ENCODE measurements around the gene ATXN7.

ATXN7 gene, protein sequence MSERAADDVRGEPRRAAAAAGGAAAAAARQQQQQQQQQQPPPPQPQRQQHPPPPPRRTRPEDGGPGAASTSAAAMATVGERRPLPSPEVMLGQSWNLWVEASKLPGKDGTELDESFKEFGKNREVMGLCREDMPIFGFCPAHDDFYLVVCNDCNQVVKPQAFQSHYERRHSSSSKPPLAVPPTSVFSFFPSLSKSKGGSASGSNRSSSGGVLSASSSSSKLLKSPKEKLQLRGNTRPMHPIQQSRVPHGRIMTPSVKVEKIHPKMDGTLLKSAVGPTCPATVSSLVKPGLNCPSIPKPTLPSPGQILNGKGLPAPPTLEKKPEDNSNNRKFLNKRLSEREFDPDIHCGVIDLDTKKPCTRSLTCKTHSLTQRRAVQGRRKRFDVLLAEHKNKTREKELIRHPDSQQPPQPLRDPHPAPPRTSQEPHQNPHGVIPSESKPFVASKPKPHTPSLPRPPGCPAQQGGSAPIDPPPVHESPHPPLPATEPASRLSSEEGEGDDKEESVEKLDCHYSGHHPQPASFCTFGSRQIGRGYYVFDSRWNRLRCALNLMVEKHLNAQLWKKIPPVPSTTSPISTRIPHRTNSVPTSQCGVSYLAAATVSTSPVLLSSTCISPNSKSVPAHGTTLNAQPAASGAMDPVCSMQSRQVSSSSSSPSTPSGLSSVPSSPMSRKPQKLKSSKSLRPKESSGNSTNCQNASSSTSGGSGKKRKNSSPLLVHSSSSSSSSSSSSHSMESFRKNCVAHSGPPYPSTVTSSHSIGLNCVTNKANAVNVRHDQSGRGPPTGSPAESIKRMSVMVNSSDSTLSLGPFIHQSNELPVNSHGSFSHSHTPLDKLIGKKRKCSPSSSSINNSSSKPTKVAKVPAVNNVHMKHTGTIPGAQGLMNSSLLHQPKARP

GRCh38 chr3:63863150-63864007 lies at the start of gene ATXN7, which contains the start of gene THOC7:
Gene ATXN7, plus strand, starts transcription at chr3:63863867. Its CDS starts 48,732 bp downstream, at chr3:63912599.
Gene THOC7, minus strand, starts transcription at chr3:63863805. Its CDS starts 15 bp downstream, at chr3:63863790.
- peak; percentile 16 to 38 for DNase-seq

GRCh38 chr3:63814237-63814636 lies 49.4 kb upstream of the ATXN7 start:
- DNase-seq, result no peak

- no peak for DNase-seq
Measured at GRCh38 chr3:63817225-63817624, 46.4 kb upstream of the ATXN7 start.

DNA sequence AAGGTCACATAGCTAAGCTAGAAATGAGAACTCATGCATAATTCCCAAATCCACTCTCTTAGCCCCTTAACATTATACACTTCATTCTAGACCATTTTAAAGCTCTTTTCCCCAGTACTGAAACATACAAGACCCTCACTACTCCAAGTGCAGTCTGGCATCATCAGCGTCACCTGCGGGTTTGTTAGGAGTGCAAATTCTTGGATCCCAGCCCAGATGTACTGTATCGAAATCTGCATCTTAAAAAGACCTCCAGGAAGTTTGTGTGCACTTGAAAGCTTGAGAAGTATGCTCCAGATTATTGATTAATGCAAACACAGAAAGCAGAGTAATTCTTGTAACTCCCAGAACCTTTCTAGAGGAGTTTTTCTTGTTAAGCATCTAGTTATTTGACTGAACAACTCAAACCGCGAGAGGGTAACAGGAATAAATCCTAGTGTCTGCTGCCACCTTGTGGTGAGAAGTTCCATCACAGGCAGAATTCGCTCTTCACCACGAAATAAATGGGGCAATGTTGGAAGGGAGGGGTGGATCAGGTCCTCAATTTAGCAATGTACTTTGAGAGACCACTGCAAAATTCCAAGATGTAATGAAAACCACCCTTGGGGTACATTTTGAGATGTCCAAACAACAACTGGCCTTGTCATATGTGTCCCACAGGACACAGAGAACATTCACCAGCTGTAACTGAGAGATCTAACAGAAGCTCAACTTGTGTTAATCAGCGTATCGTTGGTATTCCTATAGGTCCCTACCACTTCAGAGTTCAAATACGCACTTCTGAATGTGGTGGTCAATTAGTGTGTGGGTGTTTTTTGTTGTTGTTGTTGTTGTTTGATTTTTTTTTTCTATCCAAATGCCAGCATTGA lies 45.2 kb upstream of the ATXN7 start:
- DNase-seq, result peak; percentile 42 to 69

- no peak for DNase-seq
Measured at GRCh38 chr3:63819151-63819398, 44.6 kb upstream of the ATXN7 start, which contains the start of gene C3orf49. Gene C3orf49, plus strand, starts transcription at chr3:63819299. Its CDS starts 173 bp downstream, at chr3:63819472.

- DNase-seq, result no peak
Measured at GRCh38 chr3:63824309-63824708, 39.4 kb upstream of the ATXN7 start.

- DNase-seq, result no peak
Measured at GRCh38 chr3:63830526-63830925, 33.1 kb upstream of the ATXN7 start.

GRCh38 chr3:63832395-63832794 lies 31.3 kb upstream of the ATXN7 start:
- no peak for DNase-seq

DNA sequence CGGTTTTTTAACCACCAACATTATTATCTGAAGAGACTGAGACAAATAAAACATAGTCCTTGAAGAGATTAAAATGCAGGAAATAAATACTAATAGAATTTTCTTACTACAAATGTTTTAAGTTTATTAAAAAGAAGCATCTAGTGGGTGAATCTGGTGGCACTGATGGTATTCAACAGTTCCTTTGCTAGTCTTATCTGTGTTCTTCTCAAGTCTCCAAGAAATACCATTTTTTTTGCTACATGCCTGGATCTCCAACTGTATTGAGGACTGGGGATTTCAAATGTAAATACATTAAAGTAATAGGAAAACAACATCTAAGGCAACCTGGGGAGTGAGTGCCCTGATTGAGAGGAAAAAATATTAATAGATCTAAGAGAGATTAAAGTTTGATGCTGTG lies 22.0 kb upstream of the ATXN7 start:
- DNase-seq, result no peak

- no peak for DNase-seq
Measured at GRCh38 chr3:63842127-63842526, 21.5 kb upstream of the ATXN7 start.

GRCh38 chr3:63845215-63845614 lies 18.5 kb upstream of the ATXN7 start:
- no peak for DNase-seq

DNA sequence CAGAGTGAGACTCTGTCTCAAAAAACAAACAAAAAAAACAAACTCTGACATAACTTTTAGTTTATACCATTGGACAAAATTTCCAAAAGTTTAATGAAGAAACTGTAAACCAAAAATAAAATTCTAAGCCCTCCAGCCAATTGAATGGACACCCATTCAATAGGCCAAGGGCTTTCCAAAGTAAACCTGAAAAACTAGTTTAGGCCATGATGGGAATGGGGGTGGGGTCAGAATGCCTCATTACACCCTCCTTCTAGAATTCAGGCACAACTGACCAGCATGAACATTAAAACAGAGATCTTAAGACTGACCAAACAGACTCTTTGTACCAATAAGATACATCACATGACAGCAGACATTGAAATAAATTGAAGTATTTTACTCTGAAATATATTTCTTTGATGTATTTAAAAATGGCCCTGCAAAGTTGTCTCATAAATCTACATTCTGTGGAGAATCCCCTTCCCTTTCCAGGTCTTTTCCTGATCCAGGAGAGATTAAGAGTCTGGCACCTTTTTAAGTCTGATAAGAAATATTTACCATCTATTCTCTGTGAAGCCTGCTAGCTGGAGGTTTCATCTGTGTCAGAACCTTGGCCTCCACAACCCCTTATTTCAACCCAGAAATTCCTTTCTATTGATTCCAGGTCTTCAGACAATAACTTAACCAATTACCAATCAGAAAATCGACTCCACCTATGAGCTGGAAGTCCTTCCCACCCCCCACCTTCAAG lies 15.8 kb upstream of the ATXN7 start:
- DNase-seq, result no peak

DNA sequence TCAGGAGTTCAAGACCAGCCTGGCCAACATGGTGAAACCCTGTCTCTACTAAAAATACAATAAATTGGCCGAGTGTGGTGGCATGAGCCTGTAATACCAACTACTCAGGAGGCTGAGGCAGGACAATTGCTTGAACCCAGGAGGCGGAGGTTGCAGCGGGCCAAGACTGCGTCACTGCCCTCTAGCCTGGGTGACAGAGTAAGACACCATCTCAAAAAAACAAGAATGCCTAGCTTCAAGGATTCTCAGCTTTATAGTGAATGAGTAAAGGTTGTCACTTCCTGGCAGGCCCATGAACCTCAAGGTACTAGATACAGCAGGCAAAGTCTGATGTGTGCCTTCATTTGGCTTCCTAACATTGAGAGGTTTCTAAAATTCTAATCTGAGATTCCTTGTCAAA lies 14.5 kb upstream of the ATXN7 start:
- no peak for DNase-seq

GRCh38 chr3:63851287-63851686 lies 12.4 kb upstream of the ATXN7 start:
- DNase-seq, result no peak

DNA sequence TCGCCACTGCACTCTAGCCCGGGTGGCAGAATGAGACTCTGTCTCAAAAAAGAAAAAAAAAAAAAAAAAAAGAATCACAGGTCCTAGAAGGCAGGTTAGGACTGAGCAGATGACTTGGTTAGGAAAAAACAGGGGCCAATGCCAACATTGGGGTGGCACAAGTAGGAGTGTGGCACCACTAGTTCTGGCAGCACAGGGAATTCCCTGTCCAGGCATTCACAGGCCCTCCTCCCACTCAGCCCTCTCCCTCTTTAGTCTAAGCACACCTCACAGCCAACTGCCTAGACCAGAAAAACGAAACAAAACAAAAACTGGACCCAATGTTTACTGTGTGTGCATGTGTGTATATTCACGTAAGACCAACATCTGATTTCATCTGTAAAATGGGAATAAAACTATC lies 10.6 kb upstream of the ATXN7 start:
- DNase-seq, result no peak

GRCh38 chr3:63855333-63855940 lies 8.2 kb upstream of the ATXN7 start:
- DNase-seq, result no peak

GRCh38 chr3:63857311-63857710 lies 6.4 kb upstream of the ATXN7 start:
- DNase-seq, result no peak

DNA sequence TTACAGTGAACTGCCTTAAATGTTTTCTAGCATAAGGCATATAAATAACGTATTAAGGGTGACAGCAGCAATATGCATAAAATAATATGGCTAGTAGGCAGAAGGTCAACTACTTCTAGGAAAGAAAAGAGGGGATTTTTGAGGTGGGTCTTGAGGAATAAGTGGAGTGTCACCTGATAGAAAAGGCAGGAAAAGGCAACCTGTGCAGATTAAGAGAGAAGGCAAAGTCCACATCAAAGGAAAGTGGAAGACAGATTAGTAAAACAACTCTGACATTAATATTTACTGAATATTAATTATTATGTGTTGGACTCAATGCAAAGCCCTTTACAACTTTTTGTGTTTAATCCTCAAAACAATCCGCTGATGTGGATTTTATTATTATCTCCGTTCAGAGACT lies 2.9 kb upstream of the ATXN7 start:
- DNase-seq, result no peak

DNA sequence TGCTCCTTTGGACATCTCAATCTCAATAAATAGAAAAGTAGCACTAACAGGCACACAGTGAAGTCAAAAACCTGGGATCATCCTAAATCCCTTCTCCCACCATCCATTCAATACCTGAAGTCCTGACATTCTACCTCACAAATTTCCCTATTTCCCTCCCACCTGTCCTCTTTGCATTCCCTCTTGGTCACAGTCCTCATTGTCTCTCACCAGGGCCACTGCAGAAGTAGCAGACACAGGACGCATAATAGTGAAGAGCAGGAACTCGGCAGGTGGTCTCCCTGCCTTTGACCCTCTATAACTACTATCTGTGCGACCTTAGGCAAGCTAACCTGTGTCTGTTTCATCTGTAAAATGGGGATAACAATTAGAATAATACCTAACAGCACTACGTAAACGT lies 2.4 kb upstream of the ATXN7 start:
- DNase-seq, result no peak

GRCh38 chr3:63862804-63863149 lies 890 bp upstream of the ATXN7 start:
- DNase-seq, result no peak

Measured in SHP77 (cell line).